ENCODE results near the gene SPACA6.

Gene SPACA6

GRCh38 chr19:51746731-51747130, 53.6 kb downstream of the SPACA6 start:
- no peak overlapping the region for H2AFZ ChIP-seq (ENCODE audit: low read length)
- no peaks in the 10 kb centered on the region for H3K27me3 ChIP-seq (ENCODE audit: control insufficient read depth in 3 of 3, insufficient read depth in 3 of 3, low read depth in 1 of 3, low read length in 3 of 3)
- no peak overlapping the region for H3K18ac ChIP-seq (ENCODE audit: low read length)
- H2BK12ac ChIP-seq (ENCODE audit: low read length): no peak overlapping the region
- WGBS, 2 donors (ENCODE audit: extremely low coverage in 2 of 2, insufficient read length in 2 of 2, insufficient replicate concordance in 1 of 2): no CpG with 5 or more reads among the region's 7 CpGs
- no peak overlapping the region for H2BK5ac ChIP-seq (ENCODE audit: low read length)
- H3K4me2 ChIP-seq (ENCODE audit: insufficient read depth, low read length, poor library complexity, severe bottlenecking): no peak overlapping the region
- no peaks in the 10 kb centered on the region for H3K79me1 ChIP-seq (ENCODE audit: low read depth, low read length)
- H3K14ac ChIP-seq (ENCODE audit: low read length): no peak overlapping the region
- H3K27ac ChIP-seq (replicated peaks; ENCODE audit: low read length): no peak overlapping the region
- no peak overlapping the region for H2AK5ac ChIP-seq (ENCODE audit: low read depth, low read length)
- H3K23ac ChIP-seq (ENCODE audit: low read depth, low read length, poor library complexity): no peak overlapping the region
- H3K9ac ChIP-seq (ENCODE audit: low read depth, low read length, poor library complexity): no peak overlapping the region
- peaks cover 0 to 1% of the 10 kb centered on the region in 2 donors for H3K36me3 ChIP-seq (replicated peaks in 1 of 2; ENCODE audit: control insufficient read depth in 2 of 2, insufficient read depth in 2 of 2, low read length in 2 of 2)
- H2BK15ac ChIP-seq (ENCODE audit: low read length): no peak overlapping the region
- H3K4me1 ChIP-seq (ENCODE audit: control insufficient read depth in 2 of 2, insufficient read depth in 1 of 2, low read depth in 1 of 2, low read length in 2 of 2): no peaks in the 10 kb centered on the region
- H3K4me3 ChIP-seq (ENCODE audit: low read length in 2 of 2): no peak overlapping the region
- peaks cover 0 to 6% of the 10 kb centered on the region in 2 donors for H3K9me3 ChIP-seq (replicated peaks in 1 of 2; ENCODE audit: control insufficient read depth in 2 of 2, insufficient read depth in 1 of 2, low read depth in 1 of 2, low read length in 2 of 2)
- no peak overlapping the region for H3K4ac ChIP-seq (ENCODE audit: low read length)
- H4K91ac ChIP-seq (ENCODE audit: low read depth, low read length, poor library complexity): no peak overlapping the region
- H4K8ac ChIP-seq (ENCODE audit: low read depth, low read length): no peak overlapping the region
- H2BK120ac ChIP-seq (ENCODE audit: low read depth, low read length): no peak overlapping the region
- DNase-seq (ENCODE audit: low spot score): no peak

GRCh38 chr19:51749979-51750378, 56.8 kb downstream of the SPACA6 start:
- Histone ChIP-seq H3K4me2 (ENCODE audit: insufficient read depth, low read length, poor library complexity, severe bottlenecking) (no peak overlapping the region), H4K91ac (ENCODE audit: low read depth, low read length, poor library complexity) (no peak overlapping the region), H2BK5ac (ENCODE audit: low read length) (no peak overlapping the region), H2AFZ (ENCODE audit: low read length) (no peak overlapping the region), H3K4me3 (ENCODE audit: low read length in 2 of 2) (no peak overlapping the region), H3K23ac (ENCODE audit: low read depth, low read length, poor library complexity) (no peak overlapping the region), H3K4me1 (ENCODE audit: control insufficient read depth in 2 of 2, insufficient read depth in 1 of 2, low read depth in 1 of 2, low read length in 2 of 2) (no peaks in the 10 kb centered on the region), H2BK12ac (ENCODE audit: low read length) (no peak overlapping the region), H3K18ac (ENCODE audit: low read length) (no peak overlapping the region), H3K9ac (ENCODE audit: low read depth, low read length, poor library complexity) (no peak overlapping the region), H3K14ac (ENCODE audit: low read length) (no peak overlapping the region), H3K27me3 (ENCODE audit: control insufficient read depth in 3 of 3, insufficient read depth in 3 of 3, low read depth in 1 of 3, low read length in 3 of 3) (no peaks in the 10 kb centered on the region), H4K8ac (ENCODE audit: low read depth, low read length) (no peak overlapping the region), H3K27ac (replicated peaks; ENCODE audit: low read length) (no peak overlapping the region), H2AK5ac (ENCODE audit: low read depth, low read length) (no peak overlapping the region), H2BK120ac (ENCODE audit: low read depth, low read length) (no peak overlapping the region), H3K36me3 (replicated peaks in 1 of 2; ENCODE audit: control insufficient read depth in 2 of 2, insufficient read depth in 2 of 2, low read length in 2 of 2) (peaks cover 0 to 1% of the 10 kb centered on the region in 2 donors), H3K4ac (ENCODE audit: low read length) (no peak overlapping the region), H2BK15ac (ENCODE audit: low read length) (no peak overlapping the region), H3K9me3 (replicated peaks in 1 of 2; ENCODE audit: control insufficient read depth in 2 of 2, insufficient read depth in 1 of 2, low read depth in 1 of 2, low read length in 2 of 2) (peaks cover 0 to 8% of the 10 kb centered on the region in 2 donors), H3K79me1 (ENCODE audit: low read depth, low read length) (no peaks in the 10 kb centered on the region)
- no peak for DNase-seq (ENCODE audit: low spot score)
- WGBS, 2 donors (ENCODE audit: extremely low coverage in 2 of 2, insufficient read length in 2 of 2, insufficient replicate concordance in 1 of 2): no CpG with 5 or more reads among the region's 4 CpGs

- H3K4me3 ChIP-seq (ENCODE audit: low read length in 2 of 2): no peak overlapping the region
- no peak overlapping the region for H3K4ac ChIP-seq (ENCODE audit: low read length)
- no peak for DNase-seq (ENCODE audit: low spot score)
- H3K9ac ChIP-seq (ENCODE audit: low read depth, low read length, poor library complexity): no peak overlapping the region
- no peak overlapping the region for H3K18ac ChIP-seq (ENCODE audit: low read length)
- H2AK5ac ChIP-seq (ENCODE audit: low read depth, low read length): no peak overlapping the region
- no peak overlapping the region for H2BK5ac ChIP-seq (ENCODE audit: low read length)
- H4K8ac ChIP-seq (ENCODE audit: low read depth, low read length): no peak overlapping the region
- WGBS, 2 donors (ENCODE audit: extremely low coverage in 2 of 2, insufficient read length in 2 of 2, insufficient replicate concordance in 1 of 2): no CpG with 5 or more reads among the region's 7 CpGs
- H3K27me3 ChIP-seq (ENCODE audit: control insufficient read depth in 3 of 3, insufficient read depth in 3 of 3, low read depth in 1 of 3, low read length in 3 of 3): no peaks in the 10 kb centered on the region
- no peak overlapping the region for H4K91ac ChIP-seq (ENCODE audit: low read depth, low read length, poor library complexity)
- H3K9me3 ChIP-seq (replicated peaks in 1 of 2; ENCODE audit: control insufficient read depth in 2 of 2, insufficient read depth in 1 of 2, low read depth in 1 of 2, low read length in 2 of 2): peaks cover 0 to 8% of the 10 kb centered on the region in 2 donors
- no peaks in the 10 kb centered on the region for H3K79me1 ChIP-seq (ENCODE audit: low read depth, low read length)
- no peak overlapping the region for H3K4me2 ChIP-seq (ENCODE audit: insufficient read depth, low read length, poor library complexity, severe bottlenecking)
- H3K14ac ChIP-seq (ENCODE audit: low read length): peak overlapping the region; percentile 42
- no peak overlapping the region for H2BK12ac ChIP-seq (ENCODE audit: low read length)
- H3K4me1 ChIP-seq (ENCODE audit: control insufficient read depth in 2 of 2, insufficient read depth in 1 of 2, low read depth in 1 of 2, low read length in 2 of 2): no peaks in the 10 kb centered on the region
- no peak overlapping the region for H2BK120ac ChIP-seq (ENCODE audit: low read depth, low read length)
- no peak overlapping the region for H2AFZ ChIP-seq (ENCODE audit: low read length)
- H3K23ac ChIP-seq (ENCODE audit: low read depth, low read length, poor library complexity): no peak overlapping the region
- H3K36me3 ChIP-seq (replicated peaks in 1 of 2; ENCODE audit: control insufficient read depth in 2 of 2, insufficient read depth in 2 of 2, low read length in 2 of 2): peaks cover 0 to 1% of the 10 kb centered on the region in 2 donors
- H3K27ac ChIP-seq (replicated peaks; ENCODE audit: low read length): no peak overlapping the region
- no peak overlapping the region for H2BK15ac ChIP-seq (ENCODE audit: low read length)
Observed at GRCh38 chr19:51750400-51751094, 57.4 kb downstream of the SPACA6 start.

GRCh38 chr19:51751655-51752054, 58.5 kb downstream of the SPACA6 start, which contains the start of gene FPR1:
Gene FPR1 (minus strand): TSS chr19:51751878. CDS start chr19:51746994, 4,884 bp downstream.
- no peaks in the 10 kb centered on the region for H3K27me3 ChIP-seq (ENCODE audit: control insufficient read depth in 3 of 3, insufficient read depth in 3 of 3, low read depth in 1 of 3, low read length in 3 of 3)
- no peak within 1 kb of the TSS for H3K9ac ChIP-seq (ENCODE audit: low read depth, low read length, poor library complexity)
- peaks cover 0 to 1% of the 10 kb centered on the region in 2 donors for H3K36me3 ChIP-seq (replicated peaks in 1 of 2; ENCODE audit: control insufficient read depth in 2 of 2, insufficient read depth in 2 of 2, low read length in 2 of 2)
- no peak within 1 kb of the TSS for H2BK12ac ChIP-seq (ENCODE audit: low read length)
- H3K27ac ChIP-seq (replicated peaks; ENCODE audit: low read length): no peak within 1 kb of the TSS
- H2BK15ac ChIP-seq (ENCODE audit: low read length): no peak within 1 kb of the TSS
- no CpG with 5 or more reads among the region's 2 CpGs for WGBS, 2 donors (ENCODE audit: extremely low coverage in 2 of 2, insufficient read length in 2 of 2, insufficient replicate concordance in 1 of 2)
- H3K9me3 ChIP-seq (replicated peaks in 1 of 2; ENCODE audit: control insufficient read depth in 2 of 2, insufficient read depth in 1 of 2, low read depth in 1 of 2, low read length in 2 of 2): peaks cover 0 to 8% of the 10 kb centered on the region in 2 donors
- no peak within 1 kb of the TSS for H2BK120ac ChIP-seq (ENCODE audit: low read depth, low read length)
- H3K4ac ChIP-seq (ENCODE audit: low read length): no peak within 1 kb of the TSS
- H2BK5ac ChIP-seq (ENCODE audit: low read length): no peak within 1 kb of the TSS
- H3K23ac ChIP-seq (ENCODE audit: low read depth, low read length, poor library complexity): no peak within 1 kb of the TSS
- no peak within 1 kb of the TSS for H4K91ac ChIP-seq (ENCODE audit: low read depth, low read length, poor library complexity)
- no peaks in the 10 kb centered on the region for H3K4me1 ChIP-seq (ENCODE audit: control insufficient read depth in 2 of 2, insufficient read depth in 1 of 2, low read depth in 1 of 2, low read length in 2 of 2)
- H2AFZ ChIP-seq (ENCODE audit: low read length): no peak within 1 kb of the TSS
- H3K4me2 ChIP-seq (ENCODE audit: insufficient read depth, low read length, poor library complexity, severe bottlenecking): no peak within 1 kb of the TSS
- no peak within 1 kb of the TSS for H2AK5ac ChIP-seq (ENCODE audit: low read depth, low read length)
- no peak for DNase-seq (ENCODE audit: low spot score)
- H3K4me3 ChIP-seq (ENCODE audit: low read length in 2 of 2): no peak within 1 kb of the TSS
- peak within 1 kb of the TSS; percentile 9 for H3K18ac ChIP-seq (ENCODE audit: low read length)
- H3K14ac ChIP-seq (ENCODE audit: low read length): peak within 1 kb of the TSS; percentile 42
- H4K8ac ChIP-seq (ENCODE audit: low read depth, low read length): no peak within 1 kb of the TSS
- H3K79me1 ChIP-seq (ENCODE audit: low read depth, low read length): no peaks in the 10 kb centered on the region

Measured in neuronal stem cell (in vitro differentiated cells).